HG02763 (cell line): Measurements from ENCODE around the gene ARIH1.

ENCODE experiments used
- ATAC-seq: cut with Tn5 transposase; IDR thresholded peaks from one replicate; pipeline ENCODE4 v1.9.1; 2021; ENCODE audit warnings: mild to moderate bottlenecking, moderate library complexity; ENCODE audit not compliant: unreplicated experiment

ARIH1 gene

DNA sequence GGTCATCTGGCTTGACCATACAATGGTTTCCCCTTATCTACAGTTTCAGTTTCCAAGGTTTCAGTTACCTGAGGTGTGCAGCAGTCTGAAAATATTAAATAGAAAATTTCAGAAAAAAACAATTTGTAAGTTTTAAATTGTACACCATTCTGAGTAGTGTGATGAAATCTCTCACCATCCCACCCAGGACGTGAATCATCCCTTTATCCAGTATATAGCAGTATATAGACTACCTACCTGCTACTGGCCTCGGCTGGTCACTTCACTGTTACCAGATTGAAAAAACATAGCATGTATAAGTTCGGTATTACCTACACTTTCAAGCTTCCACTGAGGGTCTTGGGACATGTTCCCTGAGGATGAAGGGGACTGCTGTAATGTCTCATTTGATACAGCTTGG, 12.0 kb downstream of the ARIH1 start:
- no peak for ATAC-seq

DNA sequence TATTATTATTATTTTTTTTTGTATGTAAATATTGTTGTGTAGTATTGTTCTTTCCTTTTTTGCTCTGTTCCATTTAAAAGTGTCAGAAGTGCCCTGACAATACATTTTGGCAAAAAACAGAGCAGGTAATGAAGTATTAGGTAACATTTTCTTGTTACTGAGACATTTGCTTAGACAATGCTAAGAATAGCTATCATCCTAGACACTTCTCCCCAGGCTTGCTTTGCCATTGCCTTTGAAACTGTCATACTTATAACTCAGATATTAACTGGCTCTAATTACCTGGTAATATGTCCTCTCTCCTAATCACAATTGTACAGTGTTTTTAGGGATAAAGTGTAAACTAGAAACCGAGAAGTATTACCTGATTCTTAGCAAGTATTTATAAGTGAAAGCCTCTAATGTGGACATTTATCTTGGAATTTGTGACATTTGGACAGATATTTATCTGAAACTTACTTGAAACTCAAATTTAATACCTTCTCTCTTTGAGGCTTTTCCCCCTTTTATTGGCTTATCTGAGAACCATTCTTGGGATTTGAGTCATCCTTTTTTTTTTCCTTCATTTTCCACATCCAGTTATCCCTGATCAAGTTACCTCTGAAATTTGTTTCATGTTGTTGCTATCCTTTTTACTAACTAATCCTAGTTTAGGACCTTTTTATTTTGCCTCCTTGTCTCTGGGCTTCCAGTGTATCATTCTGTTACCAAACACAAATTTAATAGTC, 13.1 kb downstream of the ARIH1 start:
- no peak for ATAC-seq

DNA sequence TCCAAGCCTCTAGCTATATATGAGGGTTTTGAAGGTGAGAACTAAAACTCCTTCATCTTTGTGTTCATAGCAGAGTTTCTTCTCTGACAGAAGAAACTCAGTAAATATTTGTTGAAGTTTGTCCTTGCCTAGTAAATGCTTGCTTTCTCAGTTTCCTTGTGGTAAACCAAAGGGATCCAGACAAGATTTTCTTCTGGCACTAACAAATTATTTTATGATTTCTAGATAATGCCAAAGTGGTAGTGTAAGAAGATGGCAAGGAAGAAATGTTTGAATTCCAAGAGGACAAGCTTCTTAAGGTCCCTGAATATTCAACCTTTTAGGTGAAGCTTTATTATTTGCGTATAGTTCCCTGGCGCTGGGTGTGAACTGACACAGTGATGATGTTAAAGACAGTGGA, 14.4 kb downstream of the ARIH1 start:
- no peak for ATAC-seq

DNA sequence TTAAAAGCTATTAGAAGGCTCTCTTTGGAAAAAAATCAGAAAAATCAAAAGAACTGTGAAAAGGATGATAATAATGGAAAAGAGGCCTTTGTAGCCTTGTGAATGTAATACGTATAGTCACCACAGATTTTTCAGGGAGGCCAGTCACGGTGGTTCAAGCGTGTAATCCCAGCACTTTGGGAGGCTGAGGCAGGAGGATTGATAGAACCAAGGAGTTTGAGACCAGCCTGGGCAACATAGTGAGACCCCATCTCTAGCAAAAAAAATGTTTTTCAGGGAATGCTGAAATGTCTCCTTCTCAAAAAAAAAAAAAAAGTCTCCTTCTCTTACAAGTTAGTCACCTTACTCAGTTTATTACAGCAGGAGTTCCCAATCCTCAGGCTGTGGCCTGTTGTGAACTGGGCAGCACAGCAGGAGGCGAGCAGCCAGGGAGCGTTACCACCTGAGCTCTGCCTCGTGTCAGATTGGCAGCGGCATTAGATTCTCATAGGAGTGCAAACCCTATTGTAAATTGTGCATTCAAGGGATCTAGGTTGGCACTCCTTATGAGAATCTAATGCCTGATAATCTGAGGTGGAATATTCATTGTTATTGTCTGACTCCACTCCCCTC, 15.9 kb downstream of the ARIH1 start:
- ATAC-seq: no peak

DNA sequence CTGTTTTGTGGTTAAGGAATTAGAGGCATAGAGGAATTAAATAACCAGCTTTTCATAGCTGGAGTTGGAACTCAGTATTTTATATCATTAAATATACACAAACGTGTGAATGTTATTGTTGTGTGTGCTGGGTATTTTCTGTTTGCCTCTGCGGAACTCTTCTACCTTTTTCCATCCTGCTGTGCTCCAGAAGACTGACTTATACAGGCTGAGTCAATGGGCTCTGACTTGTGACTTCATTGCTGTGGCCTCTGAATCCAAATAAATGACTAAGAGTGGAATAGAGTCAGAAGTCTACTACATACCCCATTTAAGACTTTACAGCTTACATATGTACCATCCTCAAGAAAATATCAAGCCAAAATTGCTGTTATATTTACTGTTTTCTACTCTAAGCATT, 17.6 kb downstream of the ARIH1 start:
- ATAC-seq: no peak

DNA sequence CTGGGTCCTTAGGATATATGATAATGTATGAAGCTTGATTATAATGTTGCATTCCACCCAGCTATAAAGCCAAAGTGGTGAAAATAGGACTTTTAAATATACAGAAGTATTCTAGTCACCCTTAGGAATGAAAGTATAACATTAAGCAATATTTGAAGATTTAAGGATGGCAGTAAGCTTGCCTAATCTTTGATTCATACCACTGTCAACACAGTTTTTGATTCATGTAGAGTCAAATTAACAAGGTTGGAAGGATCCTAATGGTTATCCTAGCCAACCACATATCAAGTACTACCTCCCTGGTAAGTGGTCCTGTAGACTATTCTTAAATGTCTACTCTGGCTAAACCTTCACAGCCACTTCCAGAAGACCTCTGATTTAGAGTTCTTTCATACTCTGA, 18.6 kb downstream of the ARIH1 start:
- ATAC-seq: no peak

DNA sequence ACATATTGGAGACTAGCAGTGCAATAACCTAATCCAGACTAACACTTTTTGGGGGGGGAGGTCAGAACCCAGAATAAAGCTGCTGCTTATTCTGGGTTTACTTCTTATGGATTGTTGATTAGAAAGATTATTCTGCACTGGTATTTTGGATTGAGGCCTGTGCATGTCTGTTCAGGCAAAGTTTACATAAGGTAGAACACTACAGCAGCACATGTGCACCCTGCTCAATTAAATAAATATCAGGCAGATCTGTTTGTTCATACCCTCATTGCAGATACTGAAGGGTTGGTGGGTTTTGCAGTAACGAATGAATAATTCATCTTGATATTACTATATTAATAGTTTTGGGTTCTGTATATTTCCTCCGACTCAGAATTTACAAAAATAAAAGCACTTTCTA, 19.1 kb downstream of the ARIH1 start:
- ATAC-seq: no peak

DNA sequence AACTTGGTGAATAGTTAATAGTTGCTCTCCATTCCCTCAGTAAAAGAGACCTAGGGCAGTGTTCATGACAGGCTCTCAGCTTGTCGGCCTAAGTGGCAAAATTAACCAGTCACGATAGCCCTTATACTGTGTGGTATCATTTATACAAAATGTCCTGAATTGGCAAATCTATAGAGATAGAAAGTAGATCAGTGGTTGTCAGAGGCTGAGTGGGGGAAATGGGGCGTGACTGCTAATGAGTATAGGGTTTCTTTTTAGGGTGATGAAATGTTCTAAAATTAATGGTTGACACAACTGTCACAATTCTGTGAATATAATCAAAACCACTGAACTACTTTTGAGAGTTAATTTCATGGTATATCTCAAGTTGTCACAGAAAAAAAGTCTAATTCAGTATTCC, 20.9 kb downstream of the ARIH1 start:
- no peak for ATAC-seq

DNA sequence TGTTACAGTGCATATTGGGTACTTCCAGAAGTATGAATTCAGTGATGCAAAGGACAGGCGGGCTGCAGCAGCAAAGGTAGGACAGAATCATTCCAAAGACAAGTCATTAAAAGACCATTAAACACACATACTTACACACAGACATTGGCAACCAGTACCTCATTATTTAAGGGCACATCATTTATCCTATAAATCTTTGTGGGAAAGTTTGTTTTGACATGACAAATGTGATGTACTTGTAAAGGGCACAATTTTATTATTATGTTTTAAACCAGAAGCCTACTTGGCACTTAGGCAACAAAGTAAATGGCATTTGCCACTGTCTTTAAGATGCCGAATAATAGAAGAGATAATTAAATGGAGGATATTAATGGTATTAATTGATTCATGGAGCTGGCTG, 22.7 kb downstream of the ARIH1 start:
- no peak for ATAC-seq

DNA sequence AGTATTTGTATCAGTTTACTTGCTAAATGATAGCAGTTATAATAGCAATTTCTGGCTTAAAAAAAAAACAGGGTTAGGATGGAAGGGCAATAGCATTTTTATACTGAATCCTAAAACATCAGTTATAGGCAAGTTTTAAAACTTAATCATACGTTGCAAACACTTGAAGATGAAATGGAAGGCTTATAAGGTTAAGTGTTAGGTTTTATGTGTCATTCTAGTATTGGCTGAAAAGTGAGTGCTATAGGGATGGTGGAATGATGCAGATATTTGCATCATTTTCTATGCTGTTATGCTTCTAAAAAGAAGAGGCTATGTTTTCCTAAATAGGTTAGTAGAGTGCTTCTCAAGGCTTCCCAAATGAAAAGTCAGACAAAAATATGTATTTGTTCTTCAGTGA, 23.3 kb downstream of the ARIH1 start:
- no peak for ATAC-seq

DNA sequence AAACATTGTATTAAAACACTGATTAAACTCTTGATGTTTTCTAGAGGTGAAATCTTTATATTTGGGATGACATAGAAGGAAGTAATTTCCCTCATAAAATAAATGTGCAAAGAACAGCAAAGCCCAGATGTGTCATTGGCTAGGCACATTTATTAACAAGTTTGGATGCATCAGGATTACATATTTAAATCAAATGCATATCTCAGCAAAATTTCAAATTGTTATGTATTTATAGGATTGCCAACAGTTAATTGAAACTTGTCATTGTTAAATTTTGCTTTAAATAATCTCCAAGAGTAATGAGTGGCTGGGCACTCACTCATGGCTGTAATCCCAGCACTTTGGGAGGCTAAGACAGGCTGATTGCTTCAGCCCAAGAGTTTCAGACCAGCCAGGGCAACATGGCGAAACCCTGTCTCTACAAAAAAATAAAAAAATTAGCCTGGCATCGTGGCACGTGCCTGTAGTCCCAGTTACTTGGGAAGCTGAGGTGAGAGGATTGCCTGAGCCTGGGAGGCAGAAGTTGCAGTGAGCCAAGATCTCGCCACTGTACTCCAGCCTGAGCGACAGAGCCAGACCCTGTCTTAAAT, 28.2 kb downstream of the ARIH1 start:
- no peak for ATAC-seq

DNA sequence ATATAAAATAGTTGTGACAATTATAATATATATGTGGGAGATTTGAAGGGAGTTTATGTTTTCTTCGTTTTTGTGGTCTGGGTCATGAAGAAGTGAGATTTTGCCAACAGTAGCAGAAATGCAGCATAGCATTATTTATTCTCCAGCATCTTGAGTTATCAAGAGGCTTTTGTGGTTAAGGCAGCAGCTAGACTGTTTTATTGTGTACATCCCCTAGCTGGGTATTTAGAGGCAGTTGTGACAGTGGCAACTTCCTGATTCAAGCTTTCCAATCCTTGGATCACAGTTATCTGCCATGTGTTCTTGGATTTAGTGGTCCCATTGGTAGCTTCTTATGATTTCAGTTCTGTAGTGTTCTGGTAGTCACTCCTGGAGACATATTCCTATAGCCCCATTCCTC, 29.0 kb downstream of the ARIH1 start:
- no peak for ATAC-seq

DNA sequence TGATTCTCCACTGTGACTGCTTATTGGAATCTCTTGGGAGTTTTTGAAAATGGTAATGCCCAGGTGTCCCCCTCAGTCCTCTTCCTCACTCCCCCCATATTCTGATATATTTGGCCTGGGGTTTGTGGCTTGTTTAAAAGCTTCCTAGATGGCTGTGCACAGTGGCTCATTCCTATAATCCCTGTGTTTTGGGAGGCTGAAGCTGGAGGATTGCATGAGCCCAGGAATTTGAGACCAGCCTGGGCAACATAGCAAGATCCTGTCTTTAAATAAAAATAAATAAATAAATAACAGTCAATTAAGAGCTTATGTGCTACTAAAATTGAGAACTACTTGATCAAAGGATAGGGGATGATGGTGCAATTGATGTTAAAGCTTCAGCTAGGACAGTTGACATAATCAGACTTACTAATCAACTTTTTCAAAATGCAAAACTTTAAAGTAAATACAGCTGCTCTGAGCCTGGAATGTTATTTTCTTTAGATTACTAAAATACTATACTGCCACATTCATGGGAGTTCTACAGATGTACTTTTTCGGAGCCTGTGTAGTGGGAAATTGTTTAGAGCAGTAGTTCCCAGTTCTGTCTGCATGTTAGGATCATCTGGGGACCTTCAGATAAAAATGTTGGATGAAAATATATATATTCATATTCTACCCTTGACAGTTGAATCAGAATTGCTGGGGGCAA, 33.4 kb downstream of the ARIH1 start:
- no peak for ATAC-seq

DNA sequence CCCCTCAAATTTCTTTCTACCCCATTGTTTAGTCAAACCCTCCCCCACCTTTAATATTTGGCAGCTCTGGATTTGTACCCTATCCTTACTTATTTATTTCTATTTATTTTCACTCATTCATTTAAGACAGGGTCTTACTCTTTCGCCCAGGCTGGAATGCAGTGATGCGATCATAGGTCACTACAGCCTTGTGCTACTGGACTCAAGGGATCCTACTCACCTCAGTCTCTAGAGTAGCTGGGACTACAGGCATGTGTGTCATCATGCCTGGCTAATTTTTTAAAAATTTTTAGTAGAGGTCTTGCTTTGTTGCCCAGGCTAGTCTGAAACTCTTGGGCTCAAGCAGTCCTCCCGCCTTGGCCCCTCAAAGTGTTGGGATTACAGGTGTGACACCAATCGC, 35.4 kb downstream of the ARIH1 start:
- no peak for ATAC-seq

DNA sequence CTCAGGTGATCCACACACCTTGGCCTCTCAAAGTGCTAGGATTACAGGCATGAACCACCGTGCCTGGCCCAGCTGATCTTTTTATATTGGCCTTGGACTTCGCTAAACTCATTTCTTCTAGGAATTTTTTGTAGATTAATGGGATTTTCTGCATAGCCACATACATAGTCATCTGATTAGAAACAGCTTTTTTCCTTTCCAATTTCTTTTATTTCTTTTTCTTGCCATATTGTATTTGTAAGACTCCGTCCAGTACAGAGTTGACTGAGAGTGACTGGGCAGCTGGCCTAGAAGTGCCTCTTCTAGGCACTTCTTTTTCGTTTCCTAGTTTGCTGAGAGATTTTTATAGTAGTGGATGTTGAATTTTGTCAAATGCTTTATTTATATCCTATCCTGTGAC, 37.4 kb downstream of the ARIH1 start:
- no peak for ATAC-seq

DNA sequence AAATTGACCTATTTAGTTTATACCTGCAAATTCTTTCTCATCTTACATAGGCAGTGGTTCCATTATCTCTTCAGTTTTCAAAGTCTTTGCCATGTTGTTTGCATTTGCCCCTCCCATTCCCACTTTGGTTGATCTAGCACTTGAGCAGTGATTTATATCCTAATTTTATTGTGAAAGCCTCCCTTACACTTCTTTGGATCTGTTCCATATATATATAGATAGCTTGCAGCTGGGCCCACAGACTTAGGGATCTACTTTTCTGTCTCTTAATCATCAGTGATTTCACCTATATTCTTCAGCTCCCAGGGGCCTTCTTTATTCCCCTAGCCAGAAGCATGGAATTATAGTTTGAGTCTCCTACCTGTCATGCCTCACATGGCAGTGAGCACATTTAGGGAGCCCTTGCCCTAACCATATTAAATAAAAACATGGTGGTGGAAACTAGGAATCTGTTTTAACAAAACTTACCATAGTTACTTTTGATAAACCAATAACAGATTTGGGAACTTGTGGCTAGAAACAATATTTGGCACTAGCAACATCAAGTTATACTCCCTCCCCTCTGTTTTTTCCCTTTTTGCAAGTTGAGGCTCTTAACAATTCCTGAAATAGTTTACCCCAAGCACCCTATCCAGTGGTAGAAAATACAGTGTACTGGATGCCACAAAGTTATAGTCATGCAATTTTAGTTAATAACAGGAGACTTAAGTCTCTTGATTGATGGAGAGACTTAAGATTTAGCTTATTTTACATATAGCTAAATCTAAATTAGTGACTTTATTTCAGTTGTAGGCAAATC, 41.7 kb downstream of the ARIH1 start:
- ATAC-seq: no peak

DNA sequence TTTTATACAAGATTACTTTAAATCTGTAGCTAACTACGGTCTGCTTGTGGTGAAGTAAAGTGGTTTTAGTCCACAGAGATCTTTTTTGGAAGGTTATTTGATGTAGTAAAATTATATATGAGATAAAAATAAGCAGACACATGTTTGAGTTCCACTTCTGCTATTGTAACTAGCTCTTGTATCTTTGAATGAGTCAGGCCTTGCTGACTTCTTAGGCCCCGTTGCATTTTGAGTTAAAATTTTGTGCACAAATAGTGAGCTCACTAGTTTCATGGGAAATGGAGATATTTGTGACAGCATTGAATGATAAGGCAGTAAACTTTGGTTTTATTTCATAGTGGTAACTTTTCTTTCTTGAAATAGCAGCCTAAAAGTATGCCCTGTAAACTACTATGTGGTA, 42.6 kb downstream of the ARIH1 start:
- no peak for ATAC-seq

DNA sequence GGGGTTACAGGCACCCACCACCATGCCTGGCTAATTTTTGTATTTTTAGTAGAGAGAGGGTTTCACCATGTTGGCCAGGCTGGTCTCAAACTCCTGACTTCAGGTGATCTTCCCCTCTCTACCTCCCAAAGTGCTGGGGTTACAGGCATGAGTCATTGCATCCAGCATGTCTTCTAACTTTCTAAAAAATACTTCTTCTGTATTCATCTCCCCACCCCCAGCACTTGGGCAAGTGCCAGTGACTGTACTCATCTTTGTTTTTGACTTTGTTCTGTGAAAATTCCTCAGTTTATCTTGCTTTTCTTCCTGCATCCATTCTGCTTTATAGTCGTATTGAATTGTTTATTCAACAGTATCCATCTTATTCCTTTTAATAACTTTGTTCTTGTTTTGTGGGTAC, 47.6 kb downstream of the ARIH1 start:
- ATAC-seq: no peak

DNA sequence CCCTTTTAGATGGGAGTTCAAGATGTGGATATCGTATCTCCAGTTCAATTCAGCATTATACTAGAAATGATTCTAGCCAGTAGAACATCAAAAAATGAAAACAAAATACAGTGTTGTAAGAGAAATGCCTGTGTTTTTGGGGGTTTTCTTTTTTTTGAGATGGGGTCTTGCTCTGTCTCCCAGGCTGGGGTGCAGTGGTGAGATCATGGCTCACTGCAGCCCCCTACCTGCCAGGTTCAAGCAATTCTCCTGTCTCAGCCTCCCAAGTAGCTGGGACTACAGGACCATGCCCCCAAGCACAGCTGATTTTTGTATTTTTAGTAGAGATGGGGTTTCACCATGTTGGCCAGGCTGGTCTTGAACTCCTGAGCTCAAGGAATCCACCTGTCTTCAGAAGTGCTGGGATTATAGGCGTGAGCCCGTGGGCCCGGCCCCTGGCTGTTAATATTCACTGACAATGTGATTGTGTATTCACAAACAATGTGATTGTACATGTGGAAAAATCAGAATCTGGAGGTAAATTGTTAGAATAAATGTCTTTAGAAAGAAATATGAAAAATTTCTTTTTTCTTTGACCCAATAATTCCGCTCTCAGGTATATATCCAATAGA, 59.0 kb downstream of the ARIH1 start:
- ATAC-seq: no peak

DNA sequence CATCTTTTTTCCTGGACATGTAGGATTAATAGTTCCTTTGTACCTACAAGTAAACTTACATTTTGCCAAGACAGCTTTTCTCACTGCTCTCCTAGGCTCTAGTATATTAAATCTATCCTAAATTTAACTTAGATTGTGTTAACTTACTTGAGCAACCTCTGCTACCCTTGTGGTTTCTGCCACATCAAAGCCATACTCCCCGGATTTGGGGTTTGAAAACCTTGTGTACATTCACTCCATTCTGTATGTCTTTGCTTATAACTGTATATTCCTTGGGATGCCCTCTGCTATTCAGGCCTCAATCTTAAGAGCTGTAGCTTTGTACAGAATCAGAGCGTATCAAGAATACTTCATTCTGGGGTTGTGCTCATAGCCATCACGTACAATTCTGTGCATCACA, 60.4 kb downstream of the ARIH1 start:
- ATAC-seq: no peak

DNA sequence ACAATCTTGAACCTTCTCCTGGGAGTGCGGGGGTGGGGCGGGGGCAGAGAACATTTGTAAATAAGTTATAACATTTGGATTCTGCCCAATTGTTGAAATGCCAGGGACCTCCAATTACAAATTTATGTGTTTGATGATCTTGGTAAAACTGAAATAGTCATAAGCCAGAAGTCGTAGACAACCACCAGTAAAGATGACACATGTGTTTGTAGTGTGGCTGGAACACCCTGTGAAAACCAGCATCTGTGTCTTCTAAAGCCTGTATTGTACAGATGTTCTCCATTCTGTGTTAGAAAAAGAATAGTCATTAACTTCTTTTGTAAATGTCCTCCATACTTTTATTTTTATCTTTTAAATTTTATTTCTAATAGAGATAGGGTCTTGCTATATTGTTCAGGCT, 61.8 kb downstream of the ARIH1 start:
- no peak for ATAC-seq
